PFSK-1 (cell line): ENCODE results near the gene PRPF40B.

Experiments used
- FOXP2 ChIP-seq: optimal IDR thresholded peaks from 2 replicates; pipeline ENCODE3; 2011; ENCODE audit warnings: borderline replicate concordance, control low read depth, inconsistent platforms; ENCODE audit not compliant: insufficient read depth; ENCODE audit errors: extremely low read length, extremely low read depth
- POLR2AphosphoS5 ChIP-seq: IDR thresholded peaks from 2 replicates; pipeline ENCODE4 v1.6.1; 2012; ENCODE audit warnings: low read depth, mild to moderate bottlenecking, control low read depth, low read length, moderate library complexity
- REST ChIP-seq, 2 experiments: IDR thresholded peaks; 2 replicates each; pipeline versions ENCODE4 v1.6.1 to v1.8.0; 2011 to 2012; ENCODE audit warnings: low read depth in 2 of 2, low read length in 2 of 2, control low read depth in 1 of 2, inconsistent platforms in 1 of 2, mild to moderate bottlenecking in 1 of 2, moderate library complexity in 1 of 2; ENCODE audit not compliant: insufficient read depth in 1 of 2
- SIN3A ChIP-seq: IDR thresholded peaks from 2 replicates; pipeline ENCODE4 v1.6.1; 2012; ENCODE audit warnings: mild to moderate bottlenecking, low read length, moderate library complexity, borderline replicate concordance; ENCODE audit not compliant: insufficient read depth
- TAF1 ChIP-seq: IDR thresholded peaks from 2 replicates; pipeline ENCODE4 v1.6.1; 2012; ENCODE audit warnings: low read length, control low read depth, borderline replicate concordance; ENCODE audit not compliant: insufficient read depth

- TF ChIP-seq REST (IDR thresholded peaks at IDR 0.05; ENCODE audit: insufficient read depth in 1 of 2, low read depth in 2 of 2, low read length in 2 of 2) (no peak), POLR2AphosphoS5 (no peak), SIN3A (no peak), TAF1 (no peak), FOXP2 (no peak)
These were observed 23.7 kb downstream of the PRPF40B start for GRCh38 chr12:49646871-49647654.
